Cardiac muscle cell (in vitro differentiated cells and primary cell): ENCODE measurements around the gene SEC16A. TPM values are rescaled to one million over a fixed set of nuclear protein-coding genes. Genes with fewer than 3 reads are reported as not detected.

Experiments
- DNase-seq, 2 donors: peaks; one replicate each; pipeline versions ENCODE4 v3.0.0 to v3.0.0-alpha.2; 2010 to 2017; ENCODE audit warnings: low read depth in 1 of 2, low spot score in 1 of 2
- H3K27ac ChIP-seq: fragments of 200-600 bp; sonication (generic); 2 replicates; pipeline ENCODE4 v1.5.1; 2016
- H3K27me3 ChIP-seq: fragments of 200-600 bp; sonication (generic); 2 replicates; pipeline ENCODE4 v1.6.0; 2016; ENCODE audit warnings: control low read depth
- H3K36me3 ChIP-seq: fragments of 200-600 bp; sonication (generic); 2 replicates; pipeline ENCODE4 v1.5.1; 2016; ENCODE audit warnings: control low read depth
- H3K4me1 ChIP-seq: fragments of 200-600 bp; sonication (generic); 2 replicates; pipeline ENCODE4 v1.8.1; 2017; ENCODE audit warnings: low read depth, mild to moderate bottlenecking, mixed run types
- H3K4me3 ChIP-seq: fragments of 200-600 bp; sonication (generic); 2 replicates; pipeline ENCODE4 v1.5.1; 2016; ENCODE audit warnings: mild to moderate bottlenecking
- H3K9me3 ChIP-seq: fragments of 200-600 bp; sonication (generic); 2 replicates; pipeline ENCODE4 v1.5.1; 2017; ENCODE audit warnings: low read depth, mild to moderate bottlenecking, control low read depth
- CTCF ChIP-seq: IDR thresholded peaks from 2 replicates; pipeline ENCODE4 v1.5.1; 2012; ENCODE audit warnings: low read depth, mild to moderate bottlenecking, low read length
- polyA plus RNA-seq: library from polyadenylated mRNA; unstranded; fragments of >200 nt; fragmentation: Nextera tagmentation; extraction: Ambion mirVana; gene quantifications from 2 replicates; pipeline ENCODE4 v1.2.1, GENCODE V29; 2016
- total RNA-seq: library from RNA; depleted of rRNA; stranded (reverse); fragments of >200 nt; gene quantifications from 2 replicates; pipeline ENCODE4 v1.2.3, GENCODE V29; 2016

The SEC16A gene
- total and polyA plus RNA-seq, 2 experiments from 2014 or later = 32.3 to 39.5 TPM

GRCh38 chr9:136436055-136436634 lies 46.7 kb downstream of the SEC16A start:
- no peak for DNase-seq
- no peaks in the 10 kb centered on the region for H3K9me3 ChIP-seq
- peaks cover 6% of the 10 kb centered on the region for H3K4me1 ChIP-seq
- no peaks in the 10 kb centered on the region for H3K27me3 ChIP-seq
- H3K27ac ChIP-seq = no peak overlapping the region
- peaks cover 5% of the 10 kb centered on the region for H3K36me3 ChIP-seq
- H3K4me3 ChIP-seq = no peak overlapping the region
- TF ChIP-seq CTCF = no peak

GRCh38 chr9:136434580-136435169 lies 48.2 kb downstream of the SEC16A start:
- Histone ChIP-seq H3K4me3 (no peak overlapping the region), H3K27me3 (no peaks in the 10 kb centered on the region), H3K36me3 (peaks cover 5% of the 10 kb centered on the region), H3K9me3 (no peaks in the 10 kb centered on the region), H3K27ac (no peak overlapping the region), H3K4me1 (peaks cover 6% of the 10 kb centered on the region)
- DNase-seq = no peak
- TF ChIP-seq CTCF = no peak

DNA sequence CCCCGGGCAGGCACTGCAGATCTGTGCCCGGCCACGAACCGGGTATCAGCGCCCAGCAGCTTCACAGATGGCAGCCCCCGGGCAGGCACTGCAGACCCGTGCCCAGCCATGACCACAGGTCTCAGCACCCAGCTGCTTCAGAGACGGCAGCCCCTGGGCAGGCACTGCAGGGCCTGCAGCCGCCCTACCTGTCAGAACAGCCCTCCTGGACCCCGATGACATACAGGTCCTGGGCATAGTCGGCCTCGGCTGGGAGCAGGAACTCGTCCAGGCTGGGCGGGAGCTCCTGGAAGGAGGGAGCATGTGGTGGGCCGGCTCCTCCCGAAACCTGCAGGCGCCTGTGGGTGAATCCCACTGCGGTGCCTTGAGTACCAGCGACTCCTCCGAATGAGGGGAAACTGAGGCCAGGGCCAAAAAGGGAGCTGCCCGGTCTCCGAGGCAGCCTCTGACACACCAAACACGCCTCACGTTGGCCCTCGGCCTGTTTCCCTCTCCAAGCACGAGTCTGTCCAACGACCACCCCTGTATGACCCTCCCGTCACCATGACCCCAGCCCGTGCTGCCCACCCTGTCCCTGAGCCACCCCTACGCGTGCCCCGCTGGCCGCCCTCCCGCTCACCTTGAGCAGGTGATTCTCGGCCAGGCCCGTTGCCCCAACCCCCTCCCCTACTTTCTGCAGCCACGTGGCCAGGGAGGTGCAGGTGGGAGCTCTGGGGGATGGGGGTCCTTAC lies 48.8 kb downstream of the SEC16A start:
- Histone ChIP-seq H3K4me1 (peaks cover 6% of the 10 kb centered on the region), H3K4me3 (no peak overlapping the region), H3K9me3 (no peaks in the 10 kb centered on the region), H3K27ac (no peak overlapping the region), H3K27me3 (no peaks in the 10 kb centered on the region), H3K36me3 (peaks cover 8% of the 10 kb centered on the region)
- DNase-seq = no peak
- no peak for TF ChIP-seq CTCF

GRCh38 chr9:136433043-136433715 lies 49.7 kb downstream of the SEC16A start:
- Histone ChIP-seq H3K4me1 (peaks cover 5% of the 10 kb centered on the region), H3K36me3 (peaks cover 11% of the 10 kb centered on the region), H3K4me3 (no peak overlapping the region), H3K9me3 (no peaks in the 10 kb centered on the region), H3K27ac (no peak overlapping the region), H3K27me3 (no peaks in the 10 kb centered on the region)
- TF ChIP-seq CTCF = no peak
- no peak for DNase-seq

GRCh38 chr9:136432591-136432990 lies 50.2 kb downstream of the SEC16A start:
- DNase-seq = no peak
- peaks cover 2% of the 10 kb centered on the region for H3K4me1 ChIP-seq
- no peak overlapping the region for H3K27ac ChIP-seq
- no peak for TF ChIP-seq CTCF
- H3K4me3 ChIP-seq = no peak overlapping the region
- H3K36me3 ChIP-seq = peaks cover 11% of the 10 kb centered on the region
- no peaks in the 10 kb centered on the region for H3K27me3 ChIP-seq
- H3K9me3 ChIP-seq = no peaks in the 10 kb centered on the region
